ENCODE results near the gene VPS37C. TPM values are rescaled to one million over a fixed set of nuclear protein-coding genes. Genes with fewer than 3 reads are reported as not detected.

VPS37C gene
- total RNA-seq, 4 donors from 2014 or later = 28.9 to 56.9 (median 40.3) TPM

DNA sequence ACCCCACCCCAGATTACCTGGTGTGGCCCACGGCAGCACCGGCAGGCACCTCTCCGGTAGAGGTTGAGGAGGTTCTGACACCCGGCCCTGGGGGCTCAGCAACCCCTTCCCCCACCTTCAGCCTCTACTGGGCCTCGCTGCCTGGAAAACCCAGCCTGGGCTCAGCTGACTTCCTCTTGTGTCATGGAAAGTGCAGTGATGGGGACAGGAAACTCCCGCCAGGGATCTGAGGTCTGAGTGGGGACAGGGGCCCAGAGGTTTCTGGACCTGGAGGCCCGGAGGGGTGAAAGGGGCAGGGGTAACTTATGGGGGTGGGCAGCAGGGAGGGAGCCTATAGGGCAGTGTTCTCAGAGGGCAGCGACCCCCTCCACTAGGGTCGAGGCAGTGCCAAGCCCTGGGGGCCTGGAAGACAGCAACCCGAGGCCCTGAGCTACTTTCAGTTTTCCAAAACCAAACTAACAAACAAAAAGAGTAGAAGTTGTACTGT lies 68.9 kb downstream of the VPS37C start:
- H3K36me3 ChIP-seq = no peaks in the 10 kb centered on the region
- no peak for TF ChIP-seq POLR2A (IDR thresholded peaks at IDR 0.05)
- TF ChIP-seq, protein P1, sequence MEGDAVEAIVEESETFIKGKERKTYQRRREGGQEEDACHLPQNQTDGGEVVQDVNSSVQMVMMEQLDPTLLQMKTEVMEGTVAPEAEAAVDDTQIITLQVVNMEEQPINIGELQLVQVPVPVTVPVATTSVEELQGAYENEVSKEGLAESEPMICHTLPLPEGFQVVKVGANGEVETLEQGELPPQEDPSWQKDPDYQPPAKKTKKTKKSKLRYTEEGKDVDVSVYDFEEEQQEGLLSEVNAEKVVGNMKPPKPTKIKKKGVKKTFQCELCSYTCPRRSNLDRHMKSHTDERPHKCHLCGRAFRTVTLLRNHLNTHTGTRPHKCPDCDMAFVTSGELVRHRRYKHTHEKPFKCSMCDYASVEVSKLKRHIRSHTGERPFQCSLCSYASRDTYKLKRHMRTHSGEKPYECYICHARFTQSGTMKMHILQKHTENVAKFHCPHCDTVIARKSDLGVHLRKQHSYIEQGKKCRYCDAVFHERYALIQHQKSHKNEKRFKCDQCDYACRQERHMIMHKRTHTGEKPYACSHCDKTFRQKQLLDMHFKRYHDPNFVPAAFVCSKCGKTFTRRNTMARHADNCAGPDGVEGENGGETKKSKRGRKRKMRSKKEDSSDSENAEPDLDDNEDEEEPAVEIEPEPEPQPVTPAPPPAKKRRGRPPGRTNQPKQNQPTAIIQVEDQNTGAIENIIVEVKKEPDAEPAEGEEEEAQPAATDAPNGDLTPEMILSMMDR (IDR thresholded peaks at IDR 0.05) = no peak
- no peaks in the 10 kb centered on the region for H3K27me3 ChIP-seq
- DNase-seq = peak in 2 of 3 donors; percentile 64 to 78
- H3K27ac ChIP-seq = peak overlapping the region in 3 of 4 donors; percentile 43 to 70 (median 55)
- peaks cover 0 to 10% (median 0%) of the 10 kb centered on the region in 4 donors for H3K4me1 ChIP-seq
- peak overlapping the region in 1 of 4 donors; percentile 15 for H3K4me3 ChIP-seq
- H3K9me3 ChIP-seq = no peaks in the 10 kb centered on the region

GRCh38 chr11:61091373-61092279 lies 69.6 kb downstream of the VPS37C start:
- H3K4me1 ChIP-seq = peaks cover 0 to 10% (median 0%) of the 10 kb centered on the region in 4 donors
- no peaks in the 10 kb centered on the region for H3K36me3 ChIP-seq
- H3K27ac ChIP-seq = peak overlapping the region in 3 of 4 donors; percentile 43 to 70 (median 55)
- DNase-seq = peak in 1 of 3 donors; percentile 41
- no peaks in the 10 kb centered on the region for H3K9me3 ChIP-seq
- H3K4me3 ChIP-seq = peak overlapping the region in 1 of 4 donors; percentile 15
- H3K27me3 ChIP-seq = no peaks in the 10 kb centered on the region
- TF ChIP-seq, protein P1 (IDR thresholded peaks at IDR 0.05) = no peak
- no peak for TF ChIP-seq POLR2A (IDR thresholded peaks at IDR 0.05)

- no peak for DNase-seq
- H3K4me1 ChIP-seq = peaks cover 0 to 10% (median 0%) of the 10 kb centered on the region in 4 donors
- H3K27me3 ChIP-seq = no peaks in the 10 kb centered on the region
- H3K27ac ChIP-seq = peak overlapping the region in 1 of 4 donors; percentile 35
- no peaks in the 10 kb centered on the region for H3K36me3 ChIP-seq
- H3K9me3 ChIP-seq = no peaks in the 10 kb centered on the region
- H3K4me3 ChIP-seq = no peak overlapping the region
- TF ChIP-seq, protein P1 (IDR thresholded peaks at IDR 0.05) = no peak
- no peak for TF ChIP-seq POLR2A (IDR thresholded peaks at IDR 0.05)
These were observed 70.2 kb downstream of the VPS37C start for GRCh38 chr11:61090982-61091372.

GRCh38 chr11:61090521-61090920 lies 70.7 kb downstream of the VPS37C start:
- TF ChIP-seq, protein P1 (IDR thresholded peaks at IDR 0.05) = no peak
- TF ChIP-seq POLR2A (IDR thresholded peaks at IDR 0.05) = no peak
- H3K9me3 ChIP-seq = no peaks in the 10 kb centered on the region

DNA sequence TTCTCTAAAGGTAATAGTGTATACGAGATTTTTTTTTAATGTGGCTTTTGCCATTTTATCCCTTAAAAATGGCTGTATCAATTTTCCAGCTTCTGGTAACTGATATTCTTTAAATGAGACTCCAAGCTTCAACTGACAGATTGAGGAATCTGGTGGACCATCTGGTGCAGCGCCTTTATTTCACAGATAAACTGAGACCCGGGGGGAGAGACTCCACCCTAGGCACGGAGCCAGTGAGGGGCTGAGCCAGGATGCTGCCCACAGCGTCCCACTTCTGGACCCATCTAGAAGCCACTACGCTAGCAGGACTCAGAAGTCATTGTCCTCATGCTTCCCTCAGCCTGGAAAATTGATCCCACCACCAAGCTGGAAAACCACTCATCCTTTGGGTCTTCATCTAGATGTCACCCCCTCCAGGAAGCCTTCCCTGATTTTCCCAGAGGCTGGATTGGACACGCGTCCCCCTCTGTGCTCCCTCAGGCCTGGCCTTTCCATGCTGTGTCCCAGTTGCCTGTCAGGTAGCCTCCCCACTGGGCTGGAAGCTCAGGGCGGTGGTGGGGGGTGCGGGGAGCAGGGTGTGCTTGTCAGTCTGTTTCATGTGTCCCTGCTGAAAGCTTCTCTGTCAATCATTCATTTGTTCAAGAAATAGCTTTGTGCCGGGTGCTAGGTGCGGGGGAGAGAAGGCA lies 71.3 kb downstream of the VPS37C start:
- Histone ChIP-seq H3K4me1 (peaks cover 0 to 10% (median 0%) of the 10 kb centered on the region in 4 donors), H3K27me3 (no peaks in the 10 kb centered on the region), H3K4me3 (no peak overlapping the region), H3K27ac (no peak overlapping the region), H3K9me3 (no peaks in the 10 kb centered on the region), H3K36me3 (no peaks in the 10 kb centered on the region)
- TF ChIP-seq, protein P1 (IDR thresholded peaks at IDR 0.05) = no peak
- no peak for TF ChIP-seq POLR2A (IDR thresholded peaks at IDR 0.05)
- peak in 1 of 3 donors; percentile 36 for DNase-seq

More at GRCh38 chr11:61090521-61090920, 70.7 kb downstream of the VPS37C start:
- Histone ChIP-seq H3K27me3 (no peaks in the 10 kb centered on the region), H3K27ac (no peak overlapping the region), H3K4me3 (no peak overlapping the region), H3K36me3 (no peaks in the 10 kb centered on the region), H3K4me1 (peaks cover 0 to 10% (median 0%) of the 10 kb centered on the region in 4 donors)
- DNase-seq = peak in 1 of 3 donors; percentile 40
